Middle frontal gyrus (tissue), 1 donor: ENCODE results near the gene ADCY1.
"Not testable (repeated sequence)": the region's sequence is repeated elsewhere in the genome, so short reads cannot be mapped to it uniquely, and the experiment has no call there.

Experiments used
- DNase-seq: peaks from one replicate; pipeline ENCODE4 v3.0.0-alpha.2; 2015; ENCODE audit warnings: low spot score; ENCODE audit errors: extremely low spot score

Gene ADCY1

GRCh38 chr7:45709168-45710042, 135.2 kb downstream of the ADCY1 start:
- DNase-seq = no peak

GRCh38 chr7:45710271-45711160, 136.3 kb downstream of the ADCY1 start:
- DNase-seq = no peak

GRCh38 chr7:45711161-45711490, 137.0 kb downstream of the ADCY1 start:
- DNase-seq = no peak

DNA sequence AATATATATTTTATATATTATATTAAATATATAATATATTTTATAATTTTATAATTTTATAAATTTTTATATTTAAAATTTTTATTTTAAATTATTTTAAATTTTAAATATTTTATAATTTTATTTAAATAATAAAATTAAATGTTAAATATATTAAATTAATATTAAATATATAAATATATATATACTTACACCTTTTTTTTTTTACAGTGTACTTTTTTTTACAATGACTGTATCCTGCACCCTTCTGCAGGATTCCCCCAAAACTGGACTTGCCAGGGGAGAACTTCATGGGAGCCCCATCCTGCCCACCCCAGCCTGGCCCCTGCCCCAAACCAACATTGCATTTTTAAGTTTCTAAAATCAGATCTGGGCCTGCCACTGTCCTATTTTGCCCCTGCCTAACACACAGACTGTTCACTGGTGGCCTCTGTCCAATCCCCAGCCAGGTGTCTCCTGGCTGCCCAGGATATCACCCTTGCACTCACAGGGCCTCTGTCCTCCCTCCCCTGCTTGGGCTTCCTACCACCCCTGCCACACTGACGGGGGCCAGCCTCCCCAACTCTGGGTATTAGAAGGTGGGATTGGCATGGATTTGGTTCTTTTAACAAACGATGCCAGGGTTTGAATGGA, 138.0 kb downstream of the ADCY1 start:
- DNase-seq = no peak

DNA sequence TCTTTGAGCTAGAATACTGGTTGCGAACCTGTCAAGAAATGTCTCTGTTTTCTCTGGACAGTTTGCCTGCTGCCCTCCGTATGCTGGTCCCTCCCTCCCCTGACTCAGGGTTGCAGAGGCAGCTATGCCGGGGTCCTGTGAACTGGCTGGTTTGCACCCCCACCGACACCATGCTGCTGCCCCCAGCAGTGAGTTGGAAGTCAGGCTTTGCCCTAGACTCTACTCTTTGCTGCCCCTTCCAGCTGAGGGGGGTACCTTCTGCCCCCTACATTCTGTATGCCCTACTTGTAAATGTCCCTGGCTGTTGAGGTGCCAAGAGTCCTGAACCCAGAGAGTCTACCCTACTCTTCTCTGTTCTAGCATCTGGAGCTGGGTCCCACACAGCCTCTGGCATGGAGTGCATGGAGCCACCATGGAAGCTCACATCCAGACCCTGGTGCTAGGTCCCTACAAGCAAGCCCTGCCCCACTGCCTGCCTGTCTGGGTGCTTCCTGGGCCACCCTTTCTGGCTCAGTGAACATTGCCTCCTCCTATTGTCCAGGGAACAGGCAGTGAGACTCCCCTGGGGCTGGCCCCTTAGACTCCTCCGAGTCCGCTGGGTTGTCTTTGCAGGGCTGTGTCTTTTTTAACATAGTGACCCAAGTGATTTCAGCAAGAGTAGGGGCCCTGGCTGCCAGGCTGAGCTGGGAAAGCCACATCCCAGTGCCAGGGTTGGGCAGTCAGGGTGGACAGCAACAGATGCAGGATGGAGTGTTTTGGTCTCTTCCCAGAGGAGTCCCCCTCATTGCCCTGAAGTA, 138.9 kb downstream of the ADCY1 start:
- DNase-seq = no peak

- no peak for DNase-seq
Measured at GRCh38 chr7:45713669-45714520, 139.7 kb downstream of the ADCY1 start.

DNA sequence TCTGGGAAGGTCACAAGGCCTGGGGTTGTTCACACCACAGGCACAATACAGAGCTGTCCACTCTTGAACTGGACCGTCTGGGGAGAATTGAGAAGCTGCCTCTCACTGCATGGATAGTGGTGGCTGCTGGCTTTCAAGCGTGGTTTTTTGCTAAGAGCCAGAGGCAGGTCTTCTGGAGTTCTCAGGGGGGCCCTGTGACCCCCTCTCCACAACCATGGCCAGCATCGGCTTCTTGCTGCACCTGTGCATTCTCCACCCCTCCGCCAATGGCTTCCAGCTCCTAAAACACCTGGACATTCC, 140.3 kb downstream of the ADCY1 start:
- DNase-seq = no peak

GRCh38 chr7:45715471-45716352, 141.5 kb downstream of the ADCY1 start:
- DNase-seq = no peak

GRCh38 chr7:45716380-45717203, 142.4 kb downstream of the ADCY1 start:
- no peak for DNase-seq

DNA sequence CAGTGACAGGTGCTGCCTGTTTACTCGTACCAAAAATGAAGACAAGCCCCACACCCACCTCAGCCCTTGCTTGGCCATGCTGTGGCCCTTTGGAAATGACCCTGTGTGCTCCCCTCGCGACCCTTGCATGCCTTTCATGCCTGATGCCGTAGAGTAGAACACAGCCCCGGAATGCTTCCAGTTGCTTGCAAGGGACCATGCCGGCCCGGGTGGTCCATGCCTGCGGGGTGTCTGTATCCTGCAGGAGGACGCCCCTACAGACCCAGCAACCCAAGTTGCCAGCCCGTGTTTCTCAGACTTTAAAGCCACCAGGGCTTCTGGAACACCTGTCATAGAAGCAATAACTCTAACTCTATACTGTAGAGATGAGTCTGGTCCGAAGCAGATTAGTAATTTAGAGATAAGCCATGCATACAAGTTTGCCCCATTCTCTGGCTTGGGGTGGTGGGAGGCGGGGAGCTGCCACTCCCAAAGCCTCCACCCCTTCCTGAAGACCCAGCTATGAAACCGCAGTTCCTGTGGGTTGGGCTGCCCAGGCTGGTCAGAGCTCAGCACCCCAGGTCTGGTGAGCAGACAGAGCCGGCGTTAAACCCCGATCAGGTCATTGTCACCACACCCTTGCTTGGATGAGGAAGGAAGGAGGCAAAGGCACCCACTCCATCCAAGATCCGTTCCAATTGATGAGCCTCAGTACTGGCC, 143.5 kb downstream of the ADCY1 start:
- no peak for DNase-seq

GRCh38 chr7:45718464-45719330, 144.5 kb downstream of the ADCY1 start:
- DNase-seq = no peak

GRCh38 chr7:45720989-45721388, 146.8 kb downstream of the ADCY1 start:
- no peak for DNase-seq

- no peak for DNase-seq
Measured at GRCh38 chr7:45721686-45722598, 147.8 kb downstream of the ADCY1 start.

- not testable (repeated sequence) for DNase-seq
Measured at GRCh38 chr7:45725231-45725630, 151.1 kb downstream of the ADCY1 start.

- no peak for DNase-seq
Measured at GRCh38 chr7:45726883-45727282, 152.7 kb downstream of the ADCY1 start.
